GM04503 (cell line): ENCODE results near the gene UQCRC1.

ENCODE experiments used
- DNase-seq: peaks from one replicate; pipeline ENCODE4 v3.0.0-alpha.2; 2012; ENCODE audit warnings: low read depth

Gene UQCRC1

GRCh38 chr3:48633743-48634142 lies 24.3 kb upstream of the UQCRC1 start:
- no peak for DNase-seq

DNA sequence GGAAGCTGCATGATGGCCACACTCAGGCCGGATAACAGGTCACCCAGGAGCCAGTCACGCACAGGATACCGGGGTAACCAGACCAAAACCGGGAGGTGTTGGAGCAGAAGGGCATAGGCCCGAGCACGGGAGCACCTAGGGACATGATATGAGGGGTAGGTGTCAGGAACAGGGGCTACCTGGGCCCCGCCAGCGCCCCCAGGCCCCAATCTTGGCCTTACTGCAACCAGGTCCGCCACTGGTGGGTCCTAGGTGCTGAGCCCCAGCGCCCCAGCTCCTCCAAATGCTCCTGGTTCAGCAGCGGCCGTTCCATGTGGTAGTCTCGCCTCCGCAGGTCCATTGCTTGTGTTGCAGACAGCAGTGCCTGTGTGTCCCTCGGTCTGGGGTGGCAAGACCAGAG lies 23.8 kb upstream of the UQCRC1 start:
- no peak for DNase-seq

- DNase-seq, result no peak
Observed at GRCh38 chr3:48631516-48632448, 22.3 kb upstream of the UQCRC1 start.

GRCh38 chr3:48630833-48631232 lies 21.4 kb upstream of the UQCRC1 start:
- no peak for DNase-seq

GRCh38 chr3:48630407-48630806 lies 21.0 kb upstream of the UQCRC1 start:
- no peak for DNase-seq

DNA sequence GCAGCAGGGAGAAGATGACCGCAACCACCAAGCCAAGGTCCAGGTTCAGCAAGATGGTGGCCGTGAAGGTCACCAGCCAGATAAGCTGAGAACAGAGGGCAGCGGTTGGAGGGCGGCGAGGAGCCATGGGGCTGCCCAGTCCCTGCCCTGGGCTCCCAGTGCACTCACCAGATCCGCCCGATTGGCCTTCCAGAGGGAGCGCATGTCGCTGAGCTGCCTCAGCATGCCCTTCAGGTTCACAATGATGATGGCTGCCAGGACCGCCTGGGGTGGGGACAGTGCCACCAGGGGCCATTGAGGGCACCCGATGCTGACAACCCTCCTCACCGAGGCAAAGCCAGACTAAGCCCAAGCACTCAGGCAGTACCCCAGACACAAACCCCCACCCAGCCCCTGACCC lies 20.4 kb upstream of the UQCRC1 start:
- no peak for DNase-seq

DNA sequence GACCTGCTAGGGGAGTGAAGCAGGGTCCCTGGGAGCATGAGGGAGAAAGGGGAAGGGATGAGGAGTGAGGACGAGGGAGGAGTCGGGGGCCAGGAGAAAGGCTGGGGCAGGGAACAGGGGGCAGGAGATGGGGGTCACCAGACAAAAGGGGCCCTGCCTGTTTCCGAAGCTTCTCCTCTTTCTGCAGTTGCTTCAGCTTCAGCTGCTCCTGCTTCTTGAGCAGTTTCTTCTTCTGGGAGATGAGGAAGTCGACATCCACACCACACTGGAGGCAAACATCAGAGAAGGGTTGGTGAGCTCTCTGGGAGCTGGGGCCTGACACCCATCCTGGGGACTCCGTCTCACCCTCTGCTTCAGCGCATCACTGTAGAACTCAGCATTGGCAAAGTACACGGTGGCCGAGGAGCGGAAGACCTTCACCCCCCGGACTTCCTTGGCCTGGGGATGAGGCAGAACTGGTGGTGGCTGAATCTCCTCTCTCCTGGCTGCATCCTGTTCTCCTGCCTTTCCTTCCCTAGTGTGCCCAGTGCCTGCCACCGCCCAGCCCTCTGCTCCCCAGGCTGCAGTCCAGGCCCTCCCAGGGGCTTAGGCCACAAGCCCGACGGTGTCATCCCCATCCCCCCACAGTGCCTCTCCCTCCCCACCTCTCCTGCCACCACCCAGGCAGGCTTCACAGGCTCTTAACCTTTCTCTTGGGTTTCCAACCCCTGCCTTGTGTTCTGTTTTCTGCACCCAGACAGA lies 19.0 kb upstream of the UQCRC1 start:
- no peak for DNase-seq

DNA sequence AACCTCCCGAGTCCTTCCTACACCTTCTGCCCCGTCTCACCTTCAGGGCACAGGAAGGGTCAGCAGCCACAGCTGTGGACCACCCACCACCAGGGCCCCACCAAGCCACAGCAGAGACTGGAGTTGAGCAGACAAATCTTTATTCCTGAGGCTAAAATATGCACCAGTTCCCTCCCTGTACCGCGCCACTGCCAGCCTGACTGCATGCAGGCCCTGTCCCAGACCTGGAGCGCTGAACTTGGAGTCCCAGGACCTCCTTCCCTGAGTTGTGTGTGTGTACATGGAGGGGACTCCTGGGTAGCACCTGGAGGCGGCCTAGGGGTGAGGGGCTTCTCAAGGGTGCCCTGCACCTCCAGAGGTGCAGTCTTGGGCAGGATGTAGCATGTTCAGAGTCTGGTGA lies 16.2 kb upstream of the UQCRC1 start:
- no peak for DNase-seq

- no peak for DNase-seq
Observed at GRCh38 chr3:48624767-48625166, 15.3 kb upstream of the UQCRC1 start.

GRCh38 chr3:48623851-48624547 lies 14.6 kb upstream of the UQCRC1 start:
- DNase-seq, result no peak

DNA sequence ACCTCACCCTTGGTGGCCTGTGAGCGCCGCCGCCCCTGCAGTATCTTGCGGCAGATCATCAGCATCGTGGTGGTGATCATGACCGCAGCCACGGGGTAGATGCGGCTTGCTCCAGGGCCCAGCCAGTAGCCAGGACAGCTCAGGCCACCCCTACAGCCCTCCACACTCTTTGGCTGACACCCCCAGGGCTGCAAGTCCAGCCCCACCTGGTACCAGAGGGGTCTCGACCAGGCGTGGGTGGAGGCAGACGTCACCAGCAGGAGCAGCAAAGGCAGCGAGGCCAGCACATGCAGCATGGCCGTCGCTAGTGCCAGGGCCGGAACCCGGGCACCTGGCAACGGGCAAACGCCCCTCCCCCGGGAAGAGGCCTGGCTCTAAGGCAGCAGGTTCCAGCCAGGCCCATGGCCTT lies 12.0 kb upstream of the UQCRC1 start, which contains the start of gene TMEM89:
Gene TMEM89 (minus strand): TSS at position 309 of the 409 bp plus-strand sequence. CDS start 13 bp downstream, at position 296.
- no peak for DNase-seq

GRCh38 chr3:48619541-48620524 lies 10.4 kb upstream of the UQCRC1 start:
- no peak for DNase-seq

- no peak for DNase-seq
Observed at GRCh38 chr3:48617559-48617958, 8.1 kb upstream of the UQCRC1 start.

- peak; percentile 68 for DNase-seq
Observed at GRCh38 chr3:48614044-48614443, 4.6 kb upstream of the UQCRC1 start.

GRCh38 chr3:48612309-48612708 lies 2.9 kb upstream of the UQCRC1 start:
- DNase-seq, result no peak

DNA sequence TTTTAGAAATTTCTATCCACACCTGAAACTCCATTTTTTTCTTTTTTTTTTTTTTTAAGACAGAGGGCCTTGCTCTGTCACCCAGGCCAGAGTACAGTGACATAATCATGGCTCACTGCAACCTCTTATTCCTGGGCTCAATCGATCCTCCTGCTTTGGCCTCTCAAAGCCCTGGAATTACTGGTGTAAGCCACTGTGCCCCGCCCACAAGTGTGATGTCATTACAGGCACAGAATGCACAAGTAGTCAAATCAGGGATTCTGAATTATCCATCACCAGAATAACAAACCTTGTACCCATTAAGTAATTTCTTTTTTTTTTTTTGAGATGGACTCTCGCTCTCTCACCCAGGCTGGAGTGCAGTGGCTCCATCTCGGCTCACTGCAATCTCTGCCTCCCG lies 1.9 kb downstream of the UQCRC1 start:
- no peak for DNase-seq

DNA sequence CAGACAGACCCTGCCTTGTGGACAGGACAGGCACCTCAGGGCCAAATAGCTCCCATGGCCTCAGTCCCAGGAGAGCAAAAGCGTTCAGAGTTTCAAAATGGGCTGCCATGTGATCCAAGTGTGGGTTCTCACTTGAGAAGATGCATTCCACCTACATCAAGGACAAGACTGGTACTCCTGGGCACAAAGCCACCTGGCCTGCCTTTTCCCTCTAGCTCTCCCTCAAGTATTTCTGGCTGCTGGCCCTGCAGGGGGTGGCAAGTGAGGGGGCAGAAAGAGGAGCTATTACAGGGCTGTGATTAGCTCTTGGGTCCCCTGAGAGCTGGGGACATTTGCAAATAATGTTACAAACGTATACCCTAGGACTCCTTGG lies 7.8 kb downstream of the UQCRC1 start:
- no peak for DNase-seq

DNA sequence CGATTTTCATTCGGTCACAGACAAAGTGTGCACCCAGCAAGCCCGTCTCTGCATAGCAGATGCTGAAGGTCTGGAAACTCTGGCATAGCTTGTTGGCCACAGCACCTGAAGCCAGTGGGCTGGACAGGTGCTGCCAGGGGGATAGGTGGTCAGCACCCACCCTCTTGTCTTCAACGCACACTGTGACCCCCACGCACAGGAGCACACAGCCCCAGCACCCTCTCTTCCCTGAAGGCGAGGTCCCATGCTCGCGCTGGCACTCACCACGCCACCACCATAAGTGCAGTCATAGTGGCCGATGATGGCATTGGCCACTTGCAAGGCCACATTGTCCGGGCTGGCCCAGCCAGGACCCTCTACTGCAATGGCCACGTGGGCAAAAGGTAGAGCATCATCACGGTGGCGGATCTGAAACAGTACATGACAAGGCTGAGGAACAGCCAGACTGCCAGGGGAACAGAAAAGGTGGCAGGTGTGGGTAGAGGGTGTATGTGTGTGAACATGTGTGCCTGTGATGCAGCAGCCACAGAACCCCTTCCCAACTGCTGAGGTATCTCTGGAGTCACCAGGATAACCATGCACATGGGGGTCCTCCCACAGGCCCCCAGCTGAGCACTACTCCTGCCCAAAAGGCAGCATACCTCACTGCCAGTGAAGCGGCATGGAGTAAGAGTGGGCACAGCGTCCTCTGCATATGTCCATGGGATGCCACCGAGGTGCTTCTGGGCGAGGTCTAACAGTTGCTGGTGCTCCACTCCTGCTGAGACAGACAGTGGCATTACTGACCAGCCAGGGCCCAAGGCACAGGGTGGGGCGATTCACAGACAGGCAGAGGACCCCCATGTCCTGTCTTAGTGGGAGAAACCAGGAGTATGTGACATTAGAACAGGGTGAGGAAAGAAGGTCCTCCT lies 8.5 kb downstream of the UQCRC1 start:
- no peak for DNase-seq

GRCh38 chr3:48599509-48600285 lies 9.7 kb downstream of the UQCRC1 start:
- no peak for DNase-seq
